Activated naive CD4-positive, alpha-beta T cell treated with Interleukin-2 at 50 U/mL for 16 hours (primary cell): ENCODE measurements around the gene GPR158.
"Not testable (repeated sequence)": the region's sequence is repeated elsewhere in the genome, so short reads cannot be mapped to it uniquely, and the experiment has no call there.

ENCODE experiments used
- DNase-seq: peaks from one replicate; pipeline ENCODE4 v3.0.0-alpha.2; 2020

The GPR158 gene

GRCh38 chr10:25174461-25175230, at the start of gene GPR158:
GPR158 (plus strand) TSS chr10:25175001; CDS start chr10:25175421, 420 bp downstream.
- DNase-seq = peak; percentile 34

DNA sequence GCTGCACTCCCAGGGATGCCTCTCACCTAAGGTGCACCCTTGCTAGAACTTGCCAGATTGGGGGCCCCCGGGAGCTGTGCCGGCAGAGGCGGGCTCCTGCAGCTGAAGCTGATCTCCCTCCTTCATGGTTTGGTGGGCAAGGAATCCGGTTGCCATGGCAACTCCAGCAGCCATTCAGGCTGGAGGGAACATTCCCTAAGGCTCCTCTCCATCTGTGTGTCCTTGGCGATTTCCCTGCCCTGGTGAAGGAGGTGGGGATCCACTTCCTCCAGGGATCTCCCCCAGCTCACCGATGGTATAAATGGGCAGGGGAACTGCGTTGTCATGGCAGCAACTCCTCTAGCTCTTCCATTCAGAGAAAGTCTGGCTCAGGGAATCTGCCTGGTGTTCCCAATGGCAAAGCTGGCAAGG, 49.6 kb upstream of the GPR158 start:
- DNase-seq = no peak

DNA sequence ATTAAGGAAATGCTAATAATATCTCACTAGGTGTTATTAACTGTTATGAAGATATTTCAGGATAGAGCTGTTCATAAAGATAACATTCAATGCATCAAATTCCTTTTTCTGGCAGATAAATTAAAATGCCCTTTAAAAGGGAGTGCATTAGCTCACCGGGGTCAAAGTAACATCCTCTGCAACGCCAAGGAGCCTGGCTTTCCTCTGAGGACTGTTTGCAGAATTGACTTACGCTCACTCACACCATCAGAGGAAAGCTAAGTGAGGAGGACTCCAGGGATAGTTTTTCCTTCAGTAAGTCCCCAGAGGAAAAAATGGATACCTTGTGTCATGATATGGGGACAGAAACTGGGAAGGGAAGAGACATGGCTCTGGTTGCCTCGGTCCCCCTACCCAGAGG, 45.2 kb upstream of the GPR158 start:
- no peak for DNase-seq

DNA sequence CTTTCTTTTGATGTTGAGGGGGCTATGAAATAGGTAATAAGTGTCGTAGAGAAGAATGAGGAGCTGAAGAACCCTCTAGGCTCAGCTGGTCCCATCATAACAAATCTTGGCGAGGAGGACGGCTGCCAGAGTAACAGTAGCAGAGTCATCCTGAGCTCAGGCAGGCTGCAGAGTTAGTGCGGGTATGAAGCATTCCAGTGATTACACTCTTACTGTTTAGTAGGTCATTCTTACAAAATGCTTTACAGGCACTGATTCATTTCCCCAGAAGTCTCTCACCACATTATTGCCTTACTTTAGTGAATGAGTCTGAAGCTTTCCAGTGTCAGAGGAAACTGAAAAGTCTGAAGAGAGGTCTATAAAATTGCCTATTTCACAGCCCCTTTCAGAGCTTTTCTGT, 43.9 kb upstream of the GPR158 start:
- DNase-seq = no peak

- DNase-seq = no peak
Measured at GRCh38 chr10:25142116-25142864, 32.5 kb upstream of the GPR158 start.

DNA sequence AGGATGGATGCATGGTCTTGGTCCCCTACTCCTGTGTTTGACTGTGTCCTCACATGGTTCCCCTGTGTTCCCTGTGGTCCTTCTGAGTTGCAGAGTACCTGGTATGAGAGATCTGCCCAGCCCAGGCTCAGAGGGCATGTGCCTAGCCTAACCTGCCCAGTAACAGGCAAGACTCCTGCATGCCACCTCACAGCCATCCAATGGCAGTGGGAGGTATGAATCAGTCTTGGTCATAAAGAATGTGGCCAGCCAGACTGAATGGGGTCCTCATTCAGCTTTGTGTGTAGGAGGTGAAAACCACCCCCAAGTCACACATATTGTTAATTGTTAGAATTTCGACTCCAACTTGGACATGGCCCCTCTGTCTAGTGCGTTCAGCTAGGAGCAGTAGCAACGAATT, 17.2 kb upstream of the GPR158 start:
- DNase-seq = no peak

- DNase-seq = no peak
Measured at GRCh38 chr10:25159591-25159990, 15.2 kb upstream of the GPR158 start.

GRCh38 chr10:25162391-25162790, 12.4 kb upstream of the GPR158 start:
- no peak for DNase-seq

GRCh38 chr10:25163464-25163863, 11.3 kb upstream of the GPR158 start:
- DNase-seq = not testable (repeated sequence)

- no peak for DNase-seq
Measured at GRCh38 chr10:25169740-25170139, 5.1 kb upstream of the GPR158 start.

DNA sequence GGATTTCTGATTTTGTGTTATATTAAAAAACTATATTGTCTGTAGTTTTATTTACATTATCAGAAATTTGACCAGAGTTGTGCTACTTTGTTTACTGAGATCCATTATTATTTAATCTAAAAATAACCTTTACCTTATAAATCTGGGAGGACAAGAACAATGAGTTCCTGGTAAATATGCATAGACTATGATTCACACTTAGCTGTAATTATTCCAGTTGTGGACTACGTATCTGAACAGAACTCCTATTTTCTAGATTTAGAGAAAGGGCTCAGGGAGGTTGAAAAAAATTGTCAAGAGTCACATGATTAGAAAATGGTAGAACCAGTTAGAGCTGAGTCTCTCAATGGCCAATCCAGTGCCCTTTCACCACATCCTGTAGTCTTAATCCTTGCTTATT, 4.2 kb upstream of the GPR158 start:
- DNase-seq = no peak

- no peak for DNase-seq
Measured at GRCh38 chr10:25175527-25176420, 973 bp downstream of the GPR158 start.

DNA sequence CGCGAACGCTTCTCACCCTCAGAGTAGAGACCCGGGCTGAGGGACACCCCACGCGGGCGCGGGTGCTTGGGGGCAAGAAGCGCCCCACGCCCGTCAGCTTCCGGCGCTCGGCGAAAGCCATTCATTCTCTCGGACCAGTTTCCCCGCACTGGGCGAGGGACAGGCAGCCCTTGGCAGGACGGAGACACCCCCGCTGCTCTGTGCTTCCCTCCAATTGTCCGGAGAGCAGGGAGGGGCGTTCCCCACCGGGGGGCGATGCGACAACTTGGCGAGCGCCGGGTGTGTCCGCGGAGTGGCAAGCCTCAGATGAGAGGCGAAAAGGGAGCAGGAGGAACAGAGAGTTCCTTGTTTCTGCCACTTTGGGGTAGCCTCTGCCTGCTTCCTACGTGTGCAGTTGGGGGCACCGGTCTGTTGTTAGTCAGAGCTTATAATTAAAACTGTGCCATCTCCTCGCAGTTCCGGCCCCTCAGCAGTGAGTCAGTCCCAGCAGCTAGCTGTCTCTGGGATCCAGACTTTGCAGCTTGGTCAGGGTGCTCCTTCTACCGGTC, 1.7 kb downstream of the GPR158 start:
- no peak for DNase-seq

DNA sequence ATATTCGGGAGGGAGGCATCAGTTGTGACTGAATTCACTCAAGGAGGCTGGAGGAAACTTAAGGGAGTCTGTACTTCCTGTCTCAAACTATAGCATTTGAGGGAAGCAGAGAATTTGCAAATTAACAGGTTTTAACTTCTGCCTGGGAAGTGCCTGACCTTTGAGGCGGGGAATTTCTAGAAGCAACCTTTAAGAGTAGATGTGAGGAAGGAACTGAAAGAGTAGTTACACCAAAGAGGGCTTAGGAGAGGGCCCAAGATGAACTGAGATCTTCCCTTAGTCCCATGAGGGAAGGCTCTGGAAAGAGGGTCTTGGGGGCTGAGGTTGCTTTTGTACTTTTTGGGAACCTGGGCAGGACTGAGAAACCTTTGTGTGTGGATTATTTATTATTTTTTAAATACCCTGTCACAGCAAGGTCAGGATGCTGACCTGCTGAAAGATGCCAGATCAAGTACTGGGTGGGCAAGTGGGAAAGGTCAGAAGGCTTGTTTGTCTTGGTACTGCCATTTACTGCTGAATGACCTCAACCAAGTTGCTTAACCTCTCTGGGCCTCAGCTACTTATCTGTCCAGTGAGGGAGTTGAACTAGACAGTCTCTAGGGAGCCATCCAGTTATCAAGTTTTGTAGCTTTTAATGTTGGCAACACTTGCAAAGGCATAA, 2.4 kb downstream of the GPR158 start:
- no peak for DNase-seq

- no peak for DNase-seq
Measured at GRCh38 chr10:25177754-25178135, 2.9 kb downstream of the GPR158 start.

GRCh38 chr10:25178411-25178810, 3.6 kb downstream of the GPR158 start:
- DNase-seq = no peak

DNA sequence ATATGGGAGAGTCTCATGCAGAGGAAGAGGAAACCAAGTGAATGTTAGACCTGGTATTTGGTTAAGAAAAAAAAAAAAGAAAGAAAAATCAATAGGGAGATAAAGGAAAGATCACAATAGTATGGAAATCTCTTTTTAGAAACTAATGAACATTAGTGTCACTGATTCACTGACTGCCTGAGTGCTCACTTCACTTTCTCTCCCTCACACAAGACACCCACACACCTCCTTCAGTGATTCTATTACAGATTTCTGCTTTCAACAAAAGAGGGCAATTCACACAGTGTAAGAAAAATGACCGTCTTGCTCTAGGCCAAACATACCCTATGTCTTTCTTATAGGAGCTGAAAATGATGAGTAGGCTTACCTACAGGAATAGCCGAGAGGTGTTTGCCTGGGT, 6.0 kb downstream of the GPR158 start:
- no peak for DNase-seq

- DNase-seq = no peak
Measured at GRCh38 chr10:25182636-25183035, 7.8 kb downstream of the GPR158 start.

GRCh38 chr10:25191162-25191895, 16.5 kb downstream of the GPR158 start:
- DNase-seq = no peak

DNA sequence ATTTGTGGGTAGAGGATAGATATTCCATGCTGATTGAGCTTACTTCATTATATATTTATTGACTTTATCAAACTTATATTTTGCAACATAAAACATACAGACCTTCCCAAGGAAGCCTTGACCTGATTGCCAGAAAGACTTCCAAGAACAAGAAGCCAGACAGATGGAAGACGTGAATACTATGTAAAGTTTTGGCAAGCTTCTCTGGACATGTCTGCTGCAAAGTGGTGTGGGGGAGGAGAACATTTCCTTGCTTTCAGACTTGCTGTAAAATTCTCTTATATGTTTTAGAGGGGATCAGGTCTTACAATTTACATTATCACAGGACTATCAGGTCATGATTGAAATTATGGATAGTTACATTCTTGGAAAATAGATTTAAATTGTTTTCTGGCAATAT, 23.4 kb downstream of the GPR158 start:
- no peak for DNase-seq

- no peak for DNase-seq
Measured at GRCh38 chr10:25206693-25207414, 32.1 kb downstream of the GPR158 start.
